T-helper 22 cell (primary cell): ENCODE data around the gene RIOK3.

ENCODE experiments used
- DNase-seq: peaks from one replicate; pipeline ENCODE4 v3.0.0-alpha.2; 2020; ENCODE audit warnings: low read depth

Gene RIOK3

DNA sequence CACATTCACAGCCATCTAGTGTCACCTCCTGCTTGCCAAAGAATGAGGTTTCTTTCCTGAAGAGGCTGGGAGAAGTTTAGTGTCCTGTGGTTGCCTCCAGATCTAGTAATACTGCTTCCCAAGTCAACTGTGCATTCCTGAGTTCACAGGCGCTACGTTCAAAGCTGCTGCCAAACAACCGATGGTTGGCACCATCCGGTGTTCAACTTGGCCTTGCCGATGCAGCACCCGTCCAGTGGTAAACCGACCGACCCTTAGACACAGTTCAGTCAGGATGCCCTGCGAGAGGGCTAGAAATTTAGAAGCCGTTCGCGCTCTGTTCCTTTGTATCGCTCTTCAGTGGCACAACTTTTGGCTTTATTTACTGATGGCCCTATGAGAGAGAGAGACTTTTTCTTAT lies 78.8 kb downstream of the RIOK3 start:
- no peak for DNase-seq
